Measurements from ENCODE around the gene SLAIN1.

SLAIN1 gene

GRCh38 chr13:77715233-77715891 lies 17.9 kb downstream of the SLAIN1 start:
- no peak overlapping the region for H3K4me3 ChIP-seq (ENCODE audit: low read length)
- no peaks in the 10 kb centered on the region for H3K27me3 ChIP-seq (replicated peaks; ENCODE audit: control insufficient read depth, insufficient read depth, low read length)
- no peak for DNase-seq (ENCODE audit: low read depth)
- H3K36me3 ChIP-seq (ENCODE audit: control insufficient read depth, insufficient read depth, low read length, severe bottlenecking) = no peaks in the 10 kb centered on the region
- no peaks in the 10 kb centered on the region for H3K4me1 ChIP-seq (ENCODE audit: control insufficient read depth, insufficient read depth, low read length)
- no peak overlapping the region for H3K9ac ChIP-seq (ENCODE audit: low read length)
- H3K9me3 ChIP-seq (ENCODE audit: control insufficient read depth, low read length) = no peaks in the 10 kb centered on the region

DNA sequence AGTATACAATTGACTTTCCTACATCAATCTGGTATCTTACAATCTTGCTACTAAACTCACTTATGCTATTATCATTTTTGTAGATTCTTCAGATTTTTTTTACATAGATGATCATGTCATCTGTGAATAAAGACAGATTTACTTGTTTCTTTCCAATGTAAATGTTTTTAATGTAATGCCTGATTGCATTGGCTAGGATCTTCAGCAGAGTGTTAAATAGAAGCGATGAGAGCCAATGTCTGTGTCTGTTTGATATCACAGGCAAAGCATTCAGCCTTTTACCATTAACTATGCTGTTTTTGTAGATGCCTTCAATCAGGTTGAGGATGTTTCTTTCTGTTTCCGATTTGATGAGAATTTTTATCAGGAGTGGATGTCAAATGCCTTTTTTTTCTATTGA lies 19.2 kb downstream of the SLAIN1 start:
- Histone ChIP-seq H3K9ac (ENCODE audit: low read length) (no peak overlapping the region), H3K4me1 (ENCODE audit: control insufficient read depth, insufficient read depth, low read length) (no peaks in the 10 kb centered on the region), H3K9me3 (ENCODE audit: control insufficient read depth, low read length) (no peaks in the 10 kb centered on the region), H3K27me3 (replicated peaks; ENCODE audit: control insufficient read depth, insufficient read depth, low read length) (no peaks in the 10 kb centered on the region), H3K36me3 (ENCODE audit: control insufficient read depth, insufficient read depth, low read length, severe bottlenecking) (no peaks in the 10 kb centered on the region), H3K4me3 (ENCODE audit: low read length) (no peak overlapping the region)
- no peak for DNase-seq (ENCODE audit: low read depth)

GRCh38 chr13:77717508-77717907 lies 20.0 kb downstream of the SLAIN1 start:
- DNase-seq (ENCODE audit: low read depth) = no peak
- Histone ChIP-seq H3K9ac (ENCODE audit: low read length) (no peak overlapping the region), H3K27me3 (replicated peaks; ENCODE audit: control insufficient read depth, insufficient read depth, low read length) (no peaks in the 10 kb centered on the region), H3K9me3 (ENCODE audit: control insufficient read depth, low read length) (no peaks in the 10 kb centered on the region), H3K36me3 (ENCODE audit: control insufficient read depth, insufficient read depth, low read length, severe bottlenecking) (no peaks in the 10 kb centered on the region), H3K4me3 (ENCODE audit: low read length) (no peak overlapping the region), H3K4me1 (ENCODE audit: control insufficient read depth, insufficient read depth, low read length) (no peaks in the 10 kb centered on the region)

- H3K36me3 ChIP-seq (ENCODE audit: control insufficient read depth, insufficient read depth, low read length, severe bottlenecking) = no peaks in the 10 kb centered on the region
- no peak overlapping the region for H3K9ac ChIP-seq (ENCODE audit: low read length)
- no peak for DNase-seq (ENCODE audit: low read depth)
- no peaks in the 10 kb centered on the region for H3K4me1 ChIP-seq (ENCODE audit: control insufficient read depth, insufficient read depth, low read length)
- no peak overlapping the region for H3K4me3 ChIP-seq (ENCODE audit: low read length)
- H3K9me3 ChIP-seq (ENCODE audit: control insufficient read depth, low read length) = no peaks in the 10 kb centered on the region
- no peaks in the 10 kb centered on the region for H3K27me3 ChIP-seq (replicated peaks; ENCODE audit: control insufficient read depth, insufficient read depth, low read length)
Measured at GRCh38 chr13:77719128-77719527, 21.6 kb downstream of the SLAIN1 start.

- Histone ChIP-seq H3K27me3 (replicated peaks; ENCODE audit: control insufficient read depth, insufficient read depth, low read length) (no peaks in the 10 kb centered on the region), H3K36me3 (ENCODE audit: control insufficient read depth, insufficient read depth, low read length, severe bottlenecking) (no peaks in the 10 kb centered on the region)
Measured at GRCh38 chr13:77720988-77721387, 23.5 kb downstream of the SLAIN1 start.

DNA sequence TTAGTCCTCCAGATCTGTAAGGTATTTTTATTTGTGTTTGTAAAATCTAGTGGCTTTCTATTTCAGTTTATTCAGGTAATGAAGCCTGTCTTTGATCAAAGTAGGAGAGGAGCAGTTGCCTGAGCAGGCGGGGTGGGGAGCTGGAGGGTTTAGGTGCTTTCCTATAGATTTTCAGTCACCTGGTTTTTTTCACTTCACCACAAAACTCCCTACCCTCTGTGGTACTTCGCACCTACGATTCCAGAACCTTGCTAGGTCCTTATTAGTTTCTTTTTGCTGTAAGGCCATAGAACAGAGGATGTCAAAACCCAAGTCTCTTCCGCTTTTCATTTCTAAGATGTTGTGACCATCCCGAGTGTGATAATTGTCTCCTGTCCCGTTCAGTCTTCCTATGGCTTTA lies 26.6 kb downstream of the SLAIN1 start:
- Histone ChIP-seq H3K4me3 (ENCODE audit: low read length) (no peak overlapping the region), H3K9me3 (ENCODE audit: control insufficient read depth, low read length) (no peaks in the 10 kb centered on the region), H3K27me3 (replicated peaks; ENCODE audit: control insufficient read depth, insufficient read depth, low read length) (no peaks in the 10 kb centered on the region), H3K36me3 (ENCODE audit: control insufficient read depth, insufficient read depth, low read length, severe bottlenecking) (no peaks in the 10 kb centered on the region), H3K9ac (ENCODE audit: low read length) (no peak overlapping the region), H3K4me1 (ENCODE audit: control insufficient read depth, insufficient read depth, low read length) (peaks cover 4% of the 10 kb centered on the region)
- DNase-seq (ENCODE audit: low read depth) = no peak

More at GRCh38 chr13:77720988-77721387, 23.5 kb downstream of the SLAIN1 start:
- Histone ChIP-seq H3K9me3 (ENCODE audit: control insufficient read depth, low read length) (no peaks in the 10 kb centered on the region), H3K9ac (ENCODE audit: low read length) (no peak overlapping the region), H3K4me1 (ENCODE audit: control insufficient read depth, insufficient read depth, low read length) (no peaks in the 10 kb centered on the region), H3K4me3 (ENCODE audit: low read length) (no peak overlapping the region)
- no peak for DNase-seq (ENCODE audit: low read depth)

DNA sequence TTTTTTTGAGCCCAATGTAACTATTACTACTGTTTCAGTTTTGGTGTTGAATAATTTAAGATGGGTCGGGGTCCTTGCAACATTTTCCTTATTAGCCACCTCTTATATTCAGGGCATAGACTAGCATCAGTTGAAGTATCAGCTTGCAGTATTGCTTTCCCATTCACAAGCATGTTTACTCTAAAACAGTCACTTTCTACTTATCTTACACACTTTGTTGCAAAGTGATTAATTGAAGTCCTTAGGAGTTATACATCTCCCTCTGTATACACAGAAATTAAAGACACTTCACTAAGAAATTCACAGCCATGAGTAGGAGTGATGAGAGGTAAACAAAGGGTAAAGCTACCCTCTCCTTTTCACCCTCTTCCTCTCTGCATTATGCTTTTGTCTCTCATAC lies 27.6 kb downstream of the SLAIN1 start:
- Histone ChIP-seq H3K36me3 (ENCODE audit: control insufficient read depth, insufficient read depth, low read length, severe bottlenecking) (no peaks in the 10 kb centered on the region), H3K9ac (ENCODE audit: low read length) (no peak overlapping the region), H3K27me3 (replicated peaks; ENCODE audit: control insufficient read depth, insufficient read depth, low read length) (no peaks in the 10 kb centered on the region), H3K4me1 (ENCODE audit: control insufficient read depth, insufficient read depth, low read length) (peaks cover 5% of the 10 kb centered on the region), H3K4me3 (ENCODE audit: low read length) (no peak overlapping the region), H3K9me3 (ENCODE audit: control insufficient read depth, low read length) (no peaks in the 10 kb centered on the region)
- DNase-seq (ENCODE audit: low read depth) = no peak

GRCh38 chr13:77728265-77729125 lies 31.0 kb downstream of the SLAIN1 start:
- H3K4me1 ChIP-seq (ENCODE audit: control insufficient read depth, insufficient read depth, low read length) = peaks cover 5% of the 10 kb centered on the region
- DNase-seq (ENCODE audit: low read depth) = peak; percentile 18
- no peaks in the 10 kb centered on the region for H3K36me3 ChIP-seq (ENCODE audit: control insufficient read depth, insufficient read depth, low read length, severe bottlenecking)
- no peak overlapping the region for H3K9ac ChIP-seq (ENCODE audit: low read length)
- peak overlapping the region; percentile 19 for H3K4me3 ChIP-seq (ENCODE audit: low read length)
- H3K27me3 ChIP-seq (replicated peaks; ENCODE audit: control insufficient read depth, insufficient read depth, low read length) = no peaks in the 10 kb centered on the region
- no peaks in the 10 kb centered on the region for H3K9me3 ChIP-seq (ENCODE audit: control insufficient read depth, low read length)

GRCh38 chr13:77729502-77730221 lies 32.2 kb downstream of the SLAIN1 start:
- no peaks in the 10 kb centered on the region for H3K36me3 ChIP-seq (ENCODE audit: control insufficient read depth, insufficient read depth, low read length, severe bottlenecking)

GRCh38 chr13:77730572-77730971 lies 33.1 kb downstream of the SLAIN1 start:
- Histone ChIP-seq H3K9me3 (ENCODE audit: control insufficient read depth, low read length) (no peaks in the 10 kb centered on the region), H3K4me3 (ENCODE audit: low read length) (no peak overlapping the region), H3K36me3 (ENCODE audit: control insufficient read depth, insufficient read depth, low read length, severe bottlenecking) (no peaks in the 10 kb centered on the region), H3K27me3 (replicated peaks; ENCODE audit: control insufficient read depth, insufficient read depth, low read length) (no peaks in the 10 kb centered on the region), H3K9ac (ENCODE audit: low read length) (no peak overlapping the region), H3K4me1 (ENCODE audit: control insufficient read depth, insufficient read depth, low read length) (peaks cover 5% of the 10 kb centered on the region)
- DNase-seq (ENCODE audit: low read depth) = no peak

More at GRCh38 chr13:77729502-77730221, 32.2 kb downstream of the SLAIN1 start:
- peaks cover 5% of the 10 kb centered on the region for H3K4me1 ChIP-seq (ENCODE audit: control insufficient read depth, insufficient read depth, low read length)
- no peaks in the 10 kb centered on the region for H3K9me3 ChIP-seq (ENCODE audit: control insufficient read depth, low read length)
- H3K9ac ChIP-seq (ENCODE audit: low read length) = no peak overlapping the region
- no peak for DNase-seq (ENCODE audit: low read depth)
- no peak overlapping the region for H3K4me3 ChIP-seq (ENCODE audit: low read length)
- H3K27me3 ChIP-seq (replicated peaks; ENCODE audit: control insufficient read depth, insufficient read depth, low read length) = no peaks in the 10 kb centered on the region

DNA sequence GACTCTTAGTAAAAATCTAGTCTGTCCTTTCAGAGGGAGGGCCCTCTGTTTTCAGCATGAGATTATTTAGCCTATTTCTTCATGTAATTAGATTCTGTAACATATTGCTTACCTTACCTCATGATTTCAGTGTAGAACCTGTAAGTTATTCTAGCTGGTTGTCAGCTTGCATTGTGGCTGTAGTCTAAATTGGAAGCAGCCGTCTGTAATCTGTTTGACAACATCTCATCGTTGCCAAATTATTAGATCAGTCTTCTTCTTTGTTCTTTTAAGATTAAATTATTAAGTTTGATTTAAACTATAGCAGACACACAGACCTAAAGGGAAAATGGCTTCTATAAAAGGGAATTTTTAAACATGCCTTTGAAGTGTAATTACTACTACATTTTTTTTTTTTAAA lies 34.8 kb downstream of the SLAIN1 start:
- Histone ChIP-seq H3K27me3 (replicated peaks; ENCODE audit: control insufficient read depth, insufficient read depth, low read length) (no peaks in the 10 kb centered on the region), H3K4me1 (ENCODE audit: control insufficient read depth, insufficient read depth, low read length) (peaks cover 5% of the 10 kb centered on the region), H3K36me3 (ENCODE audit: control insufficient read depth, insufficient read depth, low read length, severe bottlenecking) (no peaks in the 10 kb centered on the region), H3K4me3 (ENCODE audit: low read length) (no peak overlapping the region), H3K9me3 (ENCODE audit: control insufficient read depth, low read length) (no peaks in the 10 kb centered on the region), H3K9ac (ENCODE audit: low read length) (no peak overlapping the region)
- no peak for DNase-seq (ENCODE audit: low read depth)

All from adipocyte (in vitro differentiated cells).